K562 (cell line): ENCODE measurements around the gene SMIM29. TPM values are rescaled to one million over a fixed set of nuclear protein-coding genes. Genes with fewer than 3 reads are reported as not detected.

ENCODE experiments used
- ATAC-seq: fragments of 200-7000 bp; cut with Tn5 transposase; 3 replicates; pipeline ENCODE4 v1.9.1; 2020; ENCODE audit warnings: moderate library complexity
- BruUV-seq: library from RNA; stranded (reverse); fragments of 400-500 nt; replicated peaks from 2 replicates; lab custom pipeline; 2021; lab: Mats Ljungman, UMichigan
- CTCF ChIA-PET: fragments of 300-600 bp; formaldehyde crosslinking; extraction: SDS; loops from one replicate; lab custom pipeline; 2021; ENCODE audit warnings: low intra/inter-chr PET ratio; lab: Yijun Ruan, JAX
- POLR2A ChIA-PET: fragments of 300-600, 350-650 bp; sonication (Branson Sonifier 250); formaldehyde crosslinking; extraction: SDS; loops from one replicate; lab custom pipeline; 2021; ENCODE audit warnings: antibody characterized with exemption, inconsistent platforms; lab: Yijun Ruan, JAX
- DNase-seq, 4 experiments: peaks; one replicate each; pipeline versions ENCODE4 v3.0.0 to v3.0.0-alpha.2; 2011 to 2018; ENCODE audit warnings: low spot score in 3 of 4, mixed read lengths in 3 of 4; ENCODE audit errors: extremely low read depth in 1 of 4
- FAIRE-seq: peaks from 2 replicates; lab custom pipeline; 2011; peaks lifted over from hg19 to GRCh38; lab: Jason Lieb, UNC
- H2AFZ ChIP-seq: 2 replicates; pipeline ENCODE4 v1.6.0; 2011; ENCODE audit warnings: low read depth, low read length, control low read depth, inconsistent platforms
- H3K27ac ChIP-seq: fragments of 200-600 bp; 3 replicates; pipeline ENCODE4 v1.8.0; 2011; ENCODE audit warnings: low read depth, mild to moderate bottlenecking, control low read depth, inconsistent platforms, low read length, moderate library complexity, mixed read lengths; ENCODE audit errors: extremely low read depth
- H3K27me3 ChIP-seq, 2 experiments: fragments of 300-600 bp in 1 of 2; 2 replicates in 1 of 2; 3 replicates in 1 of 2; pipeline versions ENCODE4 v1.6.0 to v1.8.0; 2011; ENCODE audit warnings: inconsistent platforms in 2 of 2, low read length in 2 of 2, mild to moderate bottlenecking in 1 of 2, mixed read lengths in 1 of 2, moderate library complexity in 1 of 2; ENCODE audit not compliant: control insufficient read depth in 2 of 2, insufficient read depth in 2 of 2
- H3K36me3 ChIP-seq: fragments of 300-600 bp; 3 replicates; pipeline ENCODE4 v1.8.0; 2011; ENCODE audit warnings: mild to moderate bottlenecking, low read length, inconsistent platforms; ENCODE audit not compliant: control insufficient read depth, insufficient read depth
- H3K4me1 ChIP-seq, 2 experiments: fragments of 200-600 bp in 1 of 2; replicated peaks in 1 of 2; 2 replicates in 1 of 2; 3 replicates in 1 of 2; pipeline versions ENCODE4 v1.5.1 to v1.8.0; 2011; ENCODE audit warnings: inconsistent platforms in 2 of 2, low read length in 2 of 2, mild to moderate bottlenecking in 1 of 2, mixed read lengths in 1 of 2, moderate library complexity in 1 of 2; ENCODE audit not compliant: control insufficient read depth in 2 of 2, insufficient read depth in 2 of 2
- H3K4me2 ChIP-seq: 2 replicates; pipeline ENCODE4 v1.6.1; 2011; ENCODE audit warnings: low read length, control low read depth, inconsistent platforms, mixed read lengths; ENCODE audit not compliant: insufficient read depth
- H3K4me3 ChIP-seq: fragments of 200-600 bp; sonication (generic), shearing (Covaris generic); 2 replicates; pipeline ENCODE4 v1.5.1; 2016; ENCODE audit warnings: control low read depth, inconsistent platforms
- H3K79me2 ChIP-seq: fragments of 200-600 bp; 3 replicates; pipeline ENCODE4 v1.8.0; 2011; ENCODE audit warnings: low read length, inconsistent platforms; ENCODE audit not compliant: control insufficient read depth, insufficient read depth
- H3K9ac ChIP-seq, 2 experiments: 2 replicates each; pipeline versions ENCODE4 v1.6.0 to v1.6.1; 2011; ENCODE audit warnings: low read depth in 2 of 2, low read length in 2 of 2, control low read depth in 1 of 2, inconsistent platforms in 1 of 2, mild to moderate bottlenecking in 1 of 2, mixed read lengths in 1 of 2; ENCODE audit not compliant: insufficient read depth in 1 of 2
- H3K9me1 ChIP-seq: one replicate; pipeline ENCODE4 v1.6.0; 2011; ENCODE audit warnings: inconsistent platforms, mild to moderate bottlenecking, low read length, moderate library complexity; ENCODE audit not compliant: control insufficient read depth, insufficient read depth
- H3K9me3 ChIP-seq: replicated peaks from 2 replicates; pipeline ENCODE4 v1.5.1; 2011; ENCODE audit warnings: low read depth, low read length, inconsistent platforms; ENCODE audit not compliant: control insufficient read depth, insufficient read depth
- H4K20me1 ChIP-seq: replicated peaks from 2 replicates; pipeline ENCODE4 v1.6.1; 2011; ENCODE audit warnings: low read length, inconsistent platforms, mixed read lengths; ENCODE audit not compliant: control insufficient read depth, insufficient read depth
- ARNT ChIP-seq, 2 experiments: fragments of 450-650 bp; IDR thresholded peaks; 2 replicates each; pipeline ENCODE4 v1.6.1; 2016; ENCODE audit warnings: mild to moderate bottlenecking in 1 of 2
- ATF1 ChIP-seq, 2 experiments: fragments of 450-650 bp in 1 of 2; IDR thresholded peaks; 2 replicates each; pipeline ENCODE4 v1.6.1; 2016; ENCODE audit warnings: missing compliant biosample characterization in 1 of 2, missing genetic modification characterization in 1 of 2
- EP400 ChIP-seq: fragments of 450-650 bp; IDR thresholded peaks from 2 replicates; pipeline ENCODE4 v1.6.1; 2017; ENCODE audit warnings: antibody characterized with exemption, mild to moderate bottlenecking, moderate library complexity
- ESRRA ChIP-seq: fragments of 450-650 bp; IDR thresholded peaks from 2 replicates; pipeline ENCODE4 v1.6.1; 2014; ENCODE audit warnings: low read depth, mild to moderate bottlenecking, moderate library complexity, borderline replicate concordance
- HDAC2 ChIP-seq: fragments of 450-650 bp; IDR thresholded peaks from 2 replicates; pipeline ENCODE4 v1.6.1; 2016; ENCODE audit warnings: mild to moderate bottlenecking
- MYBL2 ChIP-seq, 2 experiments: fragments of 450-650 bp in 1 of 2; sonication (generic) in 1 of 2; formaldehyde crosslinking in 1 of 2; IDR thresholded peaks; 2 replicates each; pipeline versions ENCODE4 v1.6.1 to v1.8.1; 2017 to 2022; ENCODE audit warnings: borderline replicate concordance in 1 of 2, inconsistent platforms in 1 of 2, low read depth in 1 of 2, mild to moderate bottlenecking in 1 of 2, missing genetic modification reagents in 1 of 2, moderate library complexity in 1 of 2
- TEAD1 ChIP-seq, 2 experiments: fragments of 450-650 bp in 1 of 2; sonication (generic) in 1 of 2; formaldehyde crosslinking; IDR thresholded peaks; 2 replicates each; pipeline versions ENCODE4 v1.4.0 to v1.8.0; 2020 to 2022; ENCODE audit warnings: mild to moderate bottlenecking in 2 of 2, missing genetic modification reagents in 1 of 2
- WGBS: fragments of 100-300 bp; shearing (Covaris generic); methylation state at CpG from one replicate; pipeline ENCODE4 v1.1.6; 2016; ENCODE audit warnings: low coverage, mixed read lengths; ENCODE audit not compliant: insufficient coverage; ENCODE audit errors: missing lambda C conversion rate; 5-methylcytosine and 5-hydroxymethylcytosine counted together
- in situ Hi-C: fragments of 300-500 bp; cut with MboI; formaldehyde crosslinking; loops from 4 replicates; pipeline ENCODE4 v1.15.0; 2018; ENCODE audit warnings: inconsistent platforms, mixed read lengths
- intact Hi-C: fragments of 100-400 bp; cut with micrococcal nuclease; formaldehyde crosslinking; loops from 2 replicates; pipeline ENCODE4 v1.14.2; 2022
- polyA plus RNA-seq, 8 experiments: library from polyadenylated mRNA; depleted of rRNA in 4 of 8; stranded (reverse) in 5 of 8; unstranded in 3 of 8; fragments of >200 nt; fragmentation: Nextera tagmentation in 2 of 8; fragmentation: Illumina TruSeq in 1 of 8; extraction: Ambion mirVana in 2 of 8; extraction: Trizol in 1 of 8; gene quantifications; 2 replicates each; pipeline versions ENCODE4 v1.2.1 to v1.2.3, GENCODE V29; 2011 to 2014; ENCODE audit warnings: inconsistent platforms in 1 of 8, missing spikeins in 1 of 8
- total RNA-seq, 7 experiments: library from RNA; depleted of rRNA in 6 of 7; stranded (reverse); fragments of >200 nt in 6 of 7; fragmentation: Illumina TruSeq in 2 of 7; extraction: Trizol in 2 of 7; gene quantifications; 2 replicates each; pipeline versions ENCODE4 v1.2.1 to v1.2.3, GENCODE V29; 2011 to 2021; ENCODE audit warnings: low replicate concordance in 1 of 7
- TF ChIP-seq, protein P1 (sequence below): sonication (generic); formaldehyde crosslinking; IDR thresholded peaks from 2 replicates; pipeline ENCODE4 v1.5.0; 2020; ENCODE audit warnings: missing genetic modification reagents
- TF ChIP-seq, protein P2 (sequence below): fragments of 250-450 bp; sonication (Bioruptor Pico); IDR thresholded peaks from 2 replicates; pipeline ENCODE4 v1.5.0; 2021; ENCODE audit warnings: mild to moderate bottlenecking, borderline replicate concordance

Gene SMIM29
- total and polyA plus RNA-seq, 9 of the 15 experiments (the other 6 are each of a cell fraction or from before 2014, with no cell fraction given) = 6.5 to 36.7 (median 20.9) TPM

DNA sequence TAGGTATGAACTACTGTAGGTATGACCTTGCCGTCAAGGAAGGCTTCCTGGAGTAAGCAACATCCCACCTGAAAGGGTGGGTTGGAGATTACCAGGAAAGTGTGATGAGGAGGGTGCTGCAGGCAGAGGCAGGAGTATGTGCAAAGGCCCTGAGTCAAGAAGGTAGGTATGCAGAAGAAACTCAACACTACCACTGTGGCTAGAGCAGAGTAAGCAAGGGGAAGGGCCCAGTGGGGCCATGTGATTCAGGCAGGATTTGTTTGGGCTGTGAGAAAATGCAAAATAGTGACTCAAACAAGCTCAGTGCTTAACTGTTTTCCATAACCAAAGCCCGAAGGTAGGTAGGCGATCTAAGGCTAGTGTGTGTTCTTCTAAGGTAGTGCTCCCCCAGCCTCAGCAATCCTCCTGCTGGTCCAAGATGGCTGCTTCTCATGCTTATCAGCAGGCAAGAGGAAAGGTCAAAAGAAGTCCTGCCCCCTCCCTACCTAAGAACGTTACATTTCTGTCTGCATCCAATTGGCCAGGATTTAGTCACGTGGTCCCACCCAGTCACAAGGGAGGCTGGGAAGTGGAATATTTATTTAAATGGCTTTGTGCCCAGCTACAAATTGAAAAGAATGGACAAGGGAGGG is 48.4 kb downstream of the SMIM29 start:
- Histone ChIP-seq H3K9ac (no peak overlapping the region), H3K36me3 (no peaks in the 10 kb centered on the region), H2AFZ (peak overlapping the region; percentile 80), H3K9me1 (no peaks in the 10 kb centered on the region), H3K27me3 (no peaks in the 10 kb centered on the region), H4K20me1 (no peaks in the 10 kb centered on the region), H3K4me3 (no peak overlapping the region), H3K9me3 (peaks cover 2% of the 10 kb centered on the region; the same call in 1 of the 2 replicates), H3K27ac (peak overlapping the region; percentile 57), H3K4me2 (peak overlapping the region; percentile 17; the same call in 1 of the 2 replicates), H3K79me2 (no peaks in the 10 kb centered on the region), H3K4me1 (peaks cover 13 to 32% of the 10 kb centered on the region in 2 experiments; a peak in 4 of 5 replicates)
- in situ Hi-C loops = no loop called here
- DNase-seq (peak; percentile 62 to 89 (median 78)), FAIRE-seq (peak; percentile 87), ATAC-seq (peak; percentile 61)
- CTCF ChIA-PET = interaction anchor here (1.0 kb wide), 1 partner anchor 38 kb away, joined by 3 read pairs; no protein-coding TSS in a partner anchor
- POLR2A ChIA-PET = interaction anchor here (0.7 to 1.5 kb wide), 5 partner anchors 10 to 36 kb away, joined by 3 to 6 read pairs (median 4); partner anchors contain the start of gene HMGA1
- no TSS peak for BruUV-seq
- intact Hi-C loops = no loop called here
- WGBS = 48% methylated on average over 5 of the region's 5 CpGs
- TF ChIP-seq HDAC2 = 0 out of 2 replicates have a peak, but pooled peaks have one; percentile 36
- TF ChIP-seq, protein P1, sequence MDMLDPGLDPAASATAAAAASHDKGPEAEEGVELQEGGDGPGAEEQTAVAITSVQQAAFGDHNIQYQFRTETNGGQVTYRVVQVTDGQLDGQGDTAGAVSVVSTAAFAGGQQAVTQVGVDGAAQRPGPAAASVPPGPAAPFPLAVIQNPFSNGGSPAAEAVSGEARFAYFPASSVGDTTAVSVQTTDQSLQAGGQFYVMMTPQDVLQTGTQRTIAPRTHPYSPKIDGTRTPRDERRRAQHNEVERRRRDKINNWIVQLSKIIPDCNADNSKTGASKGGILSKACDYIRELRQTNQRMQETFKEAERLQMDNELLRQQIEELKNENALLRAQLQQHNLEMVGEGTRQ (CRISPR knock-in tag) = peak; percentile 82
- TF ChIP-seq ARNT (IDR thresholded peaks at IDR 0.05) = no peak
- TF ChIP-seq, protein P2, sequence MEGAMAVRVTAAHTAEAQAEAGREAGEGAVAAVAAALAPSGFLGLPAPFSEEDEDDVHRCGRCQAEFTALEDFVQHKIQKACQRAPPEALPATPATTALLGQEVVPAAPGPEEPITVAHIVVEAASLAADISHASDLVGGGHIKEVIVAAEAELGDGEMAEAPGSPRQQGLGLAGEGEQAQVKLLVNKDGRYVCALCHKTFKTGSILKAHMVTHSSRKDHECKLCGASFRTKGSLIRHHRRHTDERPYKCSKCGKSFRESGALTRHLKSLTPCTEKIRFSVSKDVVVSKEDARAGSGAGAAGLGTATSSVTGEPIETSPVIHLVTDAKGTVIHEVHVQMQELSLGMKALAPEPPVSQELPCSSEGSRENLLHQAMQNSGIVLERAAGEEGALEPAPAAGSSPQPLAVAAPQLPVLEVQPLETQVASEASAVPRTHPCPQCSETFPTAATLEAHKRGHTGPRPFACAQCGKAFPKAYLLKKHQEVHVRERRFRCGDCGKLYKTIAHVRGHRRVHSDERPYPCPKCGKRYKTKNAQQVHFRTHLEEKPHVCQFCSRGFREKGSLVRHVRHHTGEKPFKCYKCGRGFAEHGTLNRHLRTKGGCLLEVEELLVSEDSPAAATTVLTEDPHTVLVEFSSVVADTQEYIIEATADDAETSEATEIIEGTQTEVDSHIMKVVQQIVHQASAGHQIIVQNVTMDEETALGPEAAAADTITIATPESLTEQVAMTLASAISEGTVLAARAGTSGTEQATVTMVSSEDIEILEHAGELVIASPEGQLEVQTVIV (CRISPR knock-in tag) = no peak
- peak; percentile 52 for TF ChIP-seq MYBL2 (IDR thresholded peaks at IDR 0.05; ENCODE audit: low read depth)
- TF ChIP-seq MYBL2 (CRISPR knock-in tag; IDR thresholded peaks at IDR 0.05; ENCODE audit: borderline replicate concordance) = no peak
- 0 out of 2 replicates have a peak, but pooled peaks have one; percentile 36 for TF ChIP-seq EP400
- no peak for TF ChIP-seq ATF1 (CRISPR knock-in tag; IDR thresholded peaks at IDR 0.05)
- TF ChIP-seq ATF1 (tag; IDR thresholded peaks at IDR 0.05) = peak; percentile 25; the same call in 1 of the 2 replicates
- TF ChIP-seq ESRRA = peak; percentile 58; the same call in 1 of the 2 replicates
- TF ChIP-seq TEAD1 (CRISPR knock-in tag; IDR thresholded peaks at IDR 0.05) = 0 out of 4 replicates have a peak, but pooled peaks of 1 of the 2 experiments have one; percentile 41
